ENCODE data around the gene GABBR2. TPM values are rescaled to one million over a fixed set of nuclear protein-coding genes. Genes with fewer than 3 reads are reported as not detected.

Gene GABBR2
- total RNA-seq, 1 experiment from 2014 or later: 0.76 TPM

GRCh38 chr9:98477884-98478283 lies 230.9 kb downstream of the GABBR2 start:
- H2AFZ ChIP-seq: no peak overlapping the region
- H3K27ac ChIP-seq: no peak overlapping the region
- no peaks in the 10 kb centered on the region for H3K9me2 ChIP-seq (ENCODE audit: insufficient read depth)
- peaks cover 15% of the 10 kb centered on the region; the same call in 1 of the 2 replicates for H3F3A ChIP-seq (ENCODE audit: insufficient read depth, low read depth)
- H3K4me3 ChIP-seq: no peak overlapping the region
- peaks cover 31% of the 10 kb centered on the region for H3K4me1 ChIP-seq (replicated peaks; ENCODE audit: insufficient read depth)
- H3K4me2 ChIP-seq: no peak overlapping the region
- no peak for TF ChIP-seq EZH2 (IDR thresholded peaks at IDR 0.05; ENCODE audit: low read depth)
- no peak for TF ChIP-seq CTCF (conservative IDR thresholded peaks at IDR 0.05)
- POLR2A ChIA-PET (ENCODE audit: unreplicated experiment): no interaction called here
- H4K20me1 ChIP-seq (ENCODE audit: insufficient read depth): no peaks in the 10 kb centered on the region
- H3K27me3 ChIP-seq (ENCODE audit: insufficient read depth, low read depth): no peaks in the 10 kb centered on the region
- no peaks in the 10 kb centered on the region for H3K36me3 ChIP-seq (ENCODE audit: low read depth)
- H3K79me2 ChIP-seq (ENCODE audit: low read depth): no peaks in the 10 kb centered on the region
- DNase-seq: no peak
- intact Hi-C loops (cut with micrococcal nuclease; ENCODE audit: unreplicated experiment): no loop called here
- BruUV-seq (replicated peaks): no TSS peak
- no peaks in the 10 kb centered on the region for H3K9me3 ChIP-seq (ENCODE audit: insufficient read depth, low read depth)
- CTCF ChIA-PET: no interaction called here

- Histone ChIP-seq H3F3A (ENCODE audit: insufficient read depth, low read depth) (no peaks in the 10 kb centered on the region), H3K9me3 (ENCODE audit: insufficient read depth, low read depth) (no peaks in the 10 kb centered on the region), H4K20me1 (ENCODE audit: insufficient read depth) (no peaks in the 10 kb centered on the region), H2AFZ (no peak overlapping the region), H3K36me3 (ENCODE audit: low read depth) (no peaks in the 10 kb centered on the region), H3K4me1 (replicated peaks; ENCODE audit: insufficient read depth) (no peaks in the 10 kb centered on the region), H3K4me3 (no peak overlapping the region), H3K4me2 (no peak overlapping the region), H3K27ac (no peak overlapping the region), H3K9me2 (ENCODE audit: insufficient read depth) (no peaks in the 10 kb centered on the region), H3K79me2 (ENCODE audit: low read depth) (no peaks in the 10 kb centered on the region), H3K27me3 (ENCODE audit: insufficient read depth, low read depth) (no peaks in the 10 kb centered on the region)
- no peak for DNase-seq
- ChIA-PET CTCF (no interaction called here), POLR2A (ENCODE audit: unreplicated experiment) (no interaction called here)
- BruUV-seq (replicated peaks): no TSS peak
- TF ChIP-seq EZH2 (IDR thresholded peaks at IDR 0.05; ENCODE audit: low read depth) (no peak), CTCF (conservative IDR thresholded peaks at IDR 0.05) (no peak)
- intact Hi-C loops (cut with micrococcal nuclease; ENCODE audit: unreplicated experiment): no loop called here
These were observed 236.5 kb downstream of the GABBR2 start for GRCh38 chr9:98472216-98472615.

GRCh38 chr9:98471185-98471584 lies 237.6 kb downstream of the GABBR2 start:
- no peak overlapping the region for H3K27ac ChIP-seq
- no peaks in the 10 kb centered on the region; the same call in 1 of the 2 replicates for H3K9me3 ChIP-seq (ENCODE audit: insufficient read depth, low read depth)
- no peak for TF ChIP-seq EZH2 (IDR thresholded peaks at IDR 0.05; ENCODE audit: low read depth)
- no peak for TF ChIP-seq CTCF (conservative IDR thresholded peaks at IDR 0.05)
- BruUV-seq (replicated peaks): no TSS peak
- H3K4me3 ChIP-seq: no peak overlapping the region
- H3F3A ChIP-seq (ENCODE audit: insufficient read depth, low read depth): no peaks in the 10 kb centered on the region
- POLR2A ChIA-PET (ENCODE audit: unreplicated experiment): no interaction called here
- no peaks in the 10 kb centered on the region for H3K4me1 ChIP-seq (replicated peaks; ENCODE audit: insufficient read depth)
- H3K36me3 ChIP-seq (ENCODE audit: low read depth): no peaks in the 10 kb centered on the region
- H3K9me2 ChIP-seq (ENCODE audit: insufficient read depth): no peaks in the 10 kb centered on the region
- no peaks in the 10 kb centered on the region for H4K20me1 ChIP-seq (ENCODE audit: insufficient read depth)
- no peak for DNase-seq
- no peak overlapping the region for H2AFZ ChIP-seq
- no peaks in the 10 kb centered on the region for H3K79me2 ChIP-seq (ENCODE audit: low read depth)
- H3K27me3 ChIP-seq (ENCODE audit: insufficient read depth, low read depth): no peaks in the 10 kb centered on the region
- no peak overlapping the region for H3K4me2 ChIP-seq
- CTCF ChIA-PET: no interaction called here
- intact Hi-C loops (cut with micrococcal nuclease; ENCODE audit: unreplicated experiment): no loop called here
